ENCODE data around the gene CSNK2B. TPM values are rescaled to one million over a fixed set of nuclear protein-coding genes. Genes with fewer than 3 reads are reported as not detected.

Gene CSNK2B
- total and polyA plus RNA-seq, 9 of the 15 experiments (the other 6 are each of a cell fraction or from before 2014, with no cell fraction given) = 120 to 1,126 (median 529) TPM

DNA sequence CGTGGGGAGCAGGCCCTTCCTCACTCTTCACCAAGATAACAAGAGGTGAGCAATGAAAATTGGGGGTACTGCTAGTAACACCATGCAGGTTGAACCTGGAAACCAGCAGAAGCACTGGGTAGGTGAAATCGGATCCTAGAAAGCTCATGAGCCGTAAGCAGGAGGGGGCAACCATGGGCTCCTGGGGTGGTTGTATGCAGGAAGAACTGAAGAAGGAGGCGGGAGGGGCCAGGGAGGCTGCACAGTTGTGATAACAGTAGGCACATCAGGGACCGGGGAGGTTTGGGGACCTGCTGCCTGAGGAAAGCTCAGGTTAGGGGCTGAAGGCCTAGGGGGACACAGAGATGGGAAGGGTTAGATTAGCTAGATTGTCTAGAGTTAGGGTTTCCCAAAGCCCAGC lies 20.6 kb downstream of the CSNK2B start (continued):
- TF ChIP-seq, protein P1, sequence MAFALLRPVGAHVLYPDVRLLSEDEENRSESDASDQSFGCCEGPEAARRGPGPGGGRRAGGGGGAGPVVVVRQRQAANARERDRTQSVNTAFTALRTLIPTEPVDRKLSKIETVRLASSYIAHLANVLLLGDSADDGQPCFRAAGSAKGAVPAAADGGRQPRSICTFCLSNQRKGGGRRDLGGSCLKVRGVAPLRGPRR (CRISPR knock-in tag; IDR thresholded peaks at IDR 0.05) = no peak
- no peak for TF ChIP-seq SRSF9 (IDR thresholded peaks at IDR 0.05; ENCODE audit: borderline replicate concordance, low read depth, low read length)
- TF ChIP-seq OTX1 (CRISPR knock-in tag; IDR thresholded peaks at IDR 0.05) = 0 out of 2 replicates have a peak, but pooled peaks have one; percentile 68
- no peak for TF ChIP-seq TCF7L2 (IDR thresholded peaks at IDR 0.05; ENCODE audit: low read depth, low read length)
- TF ChIP-seq, protein P2, sequence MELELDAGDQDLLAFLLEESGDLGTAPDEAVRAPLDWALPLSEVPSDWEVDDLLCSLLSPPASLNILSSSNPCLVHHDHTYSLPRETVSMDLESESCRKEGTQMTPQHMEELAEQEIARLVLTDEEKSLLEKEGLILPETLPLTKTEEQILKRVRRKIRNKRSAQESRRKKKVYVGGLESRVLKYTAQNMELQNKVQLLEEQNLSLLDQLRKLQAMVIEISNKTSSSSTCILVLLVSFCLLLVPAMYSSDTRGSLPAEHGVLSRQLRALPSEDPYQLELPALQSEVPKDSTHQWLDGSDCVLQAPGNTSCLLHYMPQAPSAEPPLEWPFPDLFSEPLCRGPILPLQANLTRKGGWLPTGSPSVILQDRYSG (tag; conservative IDR thresholded peaks at IDR 0.05; ENCODE audit: low read depth) = no peak
- TF ChIP-seq RB1 (IDR thresholded peaks at IDR 0.05; ENCODE audit: low read depth) = no peak
- TF ChIP-seq KAT2B (IDR thresholded peaks at IDR 0.05; ENCODE audit: low read depth, low read length) = no peak
- no peak for TF ChIP-seq JUN (IDR thresholded peaks at IDR 0.05; ENCODE audit: borderline replicate concordance, low read depth, low read length)
- TF ChIP-seq JUN (CRISPR knock-in tag; IDR thresholded peaks at IDR 0.05; ENCODE audit: borderline replicate concordance) = no peak
- no peak for TF ChIP-seq ZNF707 (CRISPR knock-in tag; conservative IDR thresholded peaks at IDR 0.05)
- TF ChIP-seq, protein P3, sequence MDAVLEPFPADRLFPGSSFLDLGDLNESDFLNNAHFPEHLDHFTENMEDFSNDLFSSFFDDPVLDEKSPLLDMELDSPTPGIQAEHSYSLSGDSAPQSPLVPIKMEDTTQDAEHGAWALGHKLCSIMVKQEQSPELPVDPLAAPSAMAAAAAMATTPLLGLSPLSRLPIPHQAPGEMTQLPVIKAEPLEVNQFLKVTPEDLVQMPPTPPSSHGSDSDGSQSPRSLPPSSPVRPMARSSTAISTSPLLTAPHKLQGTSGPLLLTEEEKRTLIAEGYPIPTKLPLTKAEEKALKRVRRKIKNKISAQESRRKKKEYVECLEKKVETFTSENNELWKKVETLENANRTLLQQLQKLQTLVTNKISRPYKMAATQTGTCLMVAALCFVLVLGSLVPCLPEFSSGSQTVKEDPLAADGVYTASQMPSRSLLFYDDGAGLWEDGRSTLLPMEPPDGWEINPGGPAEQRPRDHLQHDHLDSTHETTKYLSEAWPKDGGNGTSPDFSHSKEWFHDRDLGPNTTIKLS (IDR thresholded peaks at IDR 0.05; ENCODE audit: borderline replicate concordance, low read depth) = no peak
- TF ChIP-seq STAT5B (CRISPR knock-in tag; IDR thresholded peaks at IDR 0.05) = no peak
- no peak for TF ChIP-seq EGR1 (conservative IDR thresholded peaks at IDR 0.05)
- no peak for TF ChIP-seq SPI1 (IDR thresholded peaks at IDR 0.05; ENCODE audit: borderline replicate concordance, low read depth, low read length)
- no peak for TF ChIP-seq ZBTB8A (IDR thresholded peaks at IDR 0.05; ENCODE audit: partially characterized antibody)
- no peak for TF ChIP-seq DACH1 (IDR thresholded peaks at IDR 0.05; ENCODE audit: partially characterized antibody)
- TF ChIP-seq NEUROD1 (IDR thresholded peaks at IDR 0.05; ENCODE audit: borderline replicate concordance, low read depth, low read length, partially characterized antibody) = peak; percentile 56
- TF ChIP-seq, protein P4, sequence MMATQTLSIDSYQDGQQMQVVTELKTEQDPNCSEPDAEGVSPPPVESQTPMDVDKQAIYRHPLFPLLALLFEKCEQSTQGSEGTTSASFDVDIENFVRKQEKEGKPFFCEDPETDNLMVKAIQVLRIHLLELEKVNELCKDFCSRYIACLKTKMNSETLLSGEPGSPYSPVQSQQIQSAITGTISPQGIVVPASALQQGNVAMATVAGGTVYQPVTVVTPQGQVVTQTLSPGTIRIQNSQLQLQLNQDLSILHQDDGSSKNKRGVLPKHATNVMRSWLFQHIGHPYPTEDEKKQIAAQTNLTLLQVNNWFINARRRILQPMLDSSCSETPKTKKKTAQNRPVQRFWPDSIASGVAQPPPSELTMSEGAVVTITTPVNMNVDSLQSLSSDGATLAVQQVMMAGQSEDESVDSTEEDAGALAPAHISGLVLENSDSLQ (IDR thresholded peaks at IDR 0.05) = no peak
- TF ChIP-seq ZNF184 (CRISPR knock-in tag; IDR thresholded peaks at IDR 0.05) = no peak
- TF ChIP-seq ZNF175 (CRISPR knock-in tag; IDR thresholded peaks at IDR 0.05; ENCODE audit: low read depth) = no peak
- no peak for TF ChIP-seq KLF1 (tag; IDR thresholded peaks at IDR 0.05)
- no peak for TF ChIP-seq ZNF76 (CRISPR knock-in tag; IDR thresholded peaks at IDR 0.05; ENCODE audit: borderline replicate concordance)
- TF ChIP-seq, protein P5, sequence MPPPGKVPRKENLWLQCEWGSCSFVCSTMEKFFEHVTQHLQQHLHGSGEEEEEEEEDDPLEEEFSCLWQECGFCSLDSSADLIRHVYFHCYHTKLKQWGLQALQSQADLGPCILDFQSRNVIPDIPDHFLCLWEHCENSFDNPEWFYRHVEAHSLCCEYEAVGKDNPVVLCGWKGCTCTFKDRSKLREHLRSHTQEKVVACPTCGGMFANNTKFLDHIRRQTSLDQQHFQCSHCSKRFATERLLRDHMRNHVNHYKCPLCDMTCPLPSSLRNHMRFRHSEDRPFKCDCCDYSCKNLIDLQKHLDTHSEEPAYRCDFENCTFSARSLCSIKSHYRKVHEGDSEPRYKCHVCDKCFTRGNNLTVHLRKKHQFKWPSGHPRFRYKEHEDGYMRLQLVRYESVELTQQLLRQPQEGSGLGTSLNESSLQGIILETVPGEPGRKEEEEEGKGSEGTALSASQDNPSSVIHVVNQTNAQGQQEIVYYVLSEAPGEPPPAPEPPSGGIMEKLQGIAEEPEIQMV (tag; conservative IDR thresholded peaks at IDR 0.05; ENCODE audit: low read depth) = no peak
- TF ChIP-seq CEBPG (CRISPR knock-in tag; IDR thresholded peaks at IDR 0.05) = no peak
- TF ChIP-seq CEBPG (tag; conservative IDR thresholded peaks at IDR 0.05 in 1 of 2, IDR thresholded peaks at IDR 0.05 in 1 of 2) = no peak
